Duodenal mucosa (tissue), 2 donors: Measurements from ENCODE around the gene ERMN.

Experiments used
- H3K27ac ChIP-seq: one replicate; pipeline ENCODE4 v1.7.0; 2013; ENCODE audit warnings: low read depth, low read length
- H3K27me3 ChIP-seq, 2 donors: one replicate each; pipeline ENCODE4 v1.7.0; 2013; ENCODE audit warnings: low read length in 2 of 2, control low read depth in 1 of 2; ENCODE audit not compliant: insufficient read depth in 2 of 2, control insufficient read depth in 1 of 2
- H3K36me3 ChIP-seq, 2 donors: one replicate each; pipeline ENCODE4 v1.7.0; 2013; ENCODE audit warnings: low read length in 2 of 2, control low read depth in 1 of 2; ENCODE audit not compliant: insufficient read depth in 2 of 2, control insufficient read depth in 1 of 2
- H3K4me1 ChIP-seq, 2 donors: one replicate each; pipeline ENCODE4 v1.7.0; 2013; ENCODE audit warnings: low read length in 2 of 2, control low read depth in 1 of 2; ENCODE audit not compliant: insufficient read depth in 2 of 2, control insufficient read depth in 1 of 2
- H3K4me3 ChIP-seq, 2 donors: one replicate each; pipeline ENCODE4 v1.7.0; 2013; ENCODE audit warnings: low read length in 2 of 2, low read depth in 1 of 2
- H3K9ac ChIP-seq, 2 donors: one replicate each; pipeline ENCODE4 v1.7.0; 2013; ENCODE audit warnings: low read length in 2 of 2, low read depth in 1 of 2
- H3K9me3 ChIP-seq, 2 donors: one replicate each; pipeline ENCODE4 v1.7.0; 2013; ENCODE audit warnings: low read length in 2 of 2, control low read depth in 1 of 2; ENCODE audit not compliant: control insufficient read depth in 1 of 2

Gene ERMN

DNA sequence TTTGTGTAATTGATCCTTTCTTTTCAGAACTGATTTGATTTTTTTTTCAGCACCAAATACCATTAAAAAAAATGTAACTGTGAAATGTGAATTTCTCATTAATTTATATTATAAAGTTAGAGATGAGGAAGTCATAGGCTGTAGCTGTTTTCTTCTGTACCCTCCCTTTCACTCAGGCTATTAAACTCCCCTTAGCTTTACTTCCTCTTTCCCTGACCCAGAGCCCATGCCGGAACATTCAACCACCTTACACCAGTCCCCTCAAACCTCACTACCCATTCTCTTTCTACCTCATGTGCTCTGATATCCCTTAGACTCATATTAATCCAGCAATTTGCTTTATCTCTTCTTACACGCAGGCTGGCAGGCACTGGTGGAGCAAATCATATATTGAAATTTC lies 55.7 kb downstream of the ERMN start:
- no peak overlapping the region for H3K4me3 ChIP-seq
- H3K36me3 ChIP-seq: no peaks in the 10 kb centered on the region
- no peak overlapping the region for H3K27ac ChIP-seq
- no peaks in the 10 kb centered on the region for H3K9me3 ChIP-seq
- no peak overlapping the region for H3K9ac ChIP-seq
- H3K27me3 ChIP-seq: no peaks in the 10 kb centered on the region
- no peaks in the 10 kb centered on the region for H3K4me1 ChIP-seq

DNA sequence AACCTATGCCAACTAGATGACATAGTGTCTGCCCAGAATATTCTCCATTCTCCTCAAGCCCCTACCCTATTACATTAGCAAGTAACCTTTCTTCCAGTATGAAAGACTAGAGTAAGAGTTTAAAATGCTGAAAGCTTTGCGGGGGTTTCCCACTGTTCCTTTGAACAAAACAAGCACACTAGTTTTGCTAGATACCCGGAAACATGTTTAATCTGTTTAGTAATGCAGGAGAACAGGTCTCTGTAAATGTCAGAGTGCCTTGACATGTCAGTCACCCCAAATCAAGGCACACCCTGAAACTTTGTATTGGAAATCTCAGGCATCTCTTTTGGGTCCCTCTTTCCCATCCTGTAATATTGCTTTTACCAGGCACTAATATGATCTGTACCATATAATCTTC lies 56.6 kb downstream of the ERMN start:
- no peak overlapping the region for H3K9ac ChIP-seq

More for the DNA sequence above, 56.6 kb downstream of the ERMN start:
- Histone ChIP-seq H3K36me3 (no peaks in the 10 kb centered on the region), H3K9me3 (no peaks in the 10 kb centered on the region), H3K4me1 (no peaks in the 10 kb centered on the region), H3K27ac (no peak overlapping the region), H3K4me3 (no peak overlapping the region), H3K27me3 (no peaks in the 10 kb centered on the region)
